GM12878 (cell line): Measurements from ENCODE around the gene ZNF3. TPM values are rescaled to one million over a fixed set of nuclear protein-coding genes. Genes with fewer than 3 reads are reported as not detected.

Source experiments
- ASH2L ChIP-seq: fragments of 300-600, 200-600 bp; sonication (generic); IDR thresholded peaks from 2 replicates; pipeline ENCODE4 v1.6.1; 2017; ENCODE audit warnings: low read depth, mild to moderate bottlenecking, borderline replicate concordance
- BCL11A ChIP-seq: IDR thresholded peaks from 2 replicates; pipeline ENCODE4 v1.6.1; 2011; ENCODE audit warnings: low read depth, low read length
- CBX3 ChIP-seq: fragments of 200-600 bp; sonication (generic); IDR thresholded peaks from 2 replicates; pipeline ENCODE4 v1.6.1; 2016; ENCODE audit warnings: low read depth, borderline replicate concordance
- CHD1 ChIP-seq: IDR thresholded peaks from 2 replicates; pipeline ENCODE4 v1.6.1; 2012; ENCODE audit warnings: low read depth, low read length, improper control_type of control experiment
- FOXK2 ChIP-seq: fragments of 450-650 bp; IDR thresholded peaks from 2 replicates; pipeline ENCODE4 v1.6.1; 2017; ENCODE audit warnings: mild to moderate bottlenecking, moderate library complexity
- FOXM1 ChIP-seq: IDR thresholded peaks from 2 replicates; pipeline ENCODE4 v1.6.1; 2012; ENCODE audit warnings: low read depth, mild to moderate bottlenecking, inconsistent platforms, low read length, moderate library complexity
- HDAC2 ChIP-seq: fragments of 200-600 bp; sonication (generic); IDR thresholded peaks from 2 replicates; pipeline ENCODE4 v1.6.1; 2017
- KDM1A ChIP-seq: fragments of 200-600 bp; sonication (generic); IDR thresholded peaks from 2 replicates; pipeline ENCODE4 v1.6.1; 2016; ENCODE audit warnings: borderline replicate concordance
- KLF5 ChIP-seq: fragments of 450-650 bp; IDR thresholded peaks from 2 replicates; pipeline ENCODE4 v1.6.1; 2014; ENCODE audit warnings: mild to moderate bottlenecking; ENCODE audit not compliant: partially characterized antibody
- MTA2 ChIP-seq: fragments of 450-650 bp; IDR thresholded peaks from 2 replicates; pipeline ENCODE4 v1.6.1; 2016; ENCODE audit warnings: low read depth, mild to moderate bottlenecking, moderate library complexity
- MYB ChIP-seq: fragments of 150-350 bp; IDR thresholded peaks from 2 replicates; pipeline ENCODE4 v1.6.1; 2014; ENCODE audit warnings: mild to moderate bottlenecking, low read depth, low read length, borderline replicate concordance
- MYC ChIP-seq: IDR thresholded peaks from 2 replicates; pipeline ENCODE4 v1.6.1; 2011; ENCODE audit warnings: mild to moderate bottlenecking, low read length, moderate library complexity, inconsistent platforms; ENCODE audit not compliant: insufficient read depth, insufficient replicate concordance, insufficient read length, severe bottlenecking
- RELA ChIP-seq: fragments of 450-650 bp; IDR thresholded peaks from 2 replicates; pipeline ENCODE4 v1.8.0; 2014; ENCODE audit warnings: borderline replicate concordance; ENCODE audit not compliant: partially characterized antibody
- SMARCA5 ChIP-seq: fragments of 450-650 bp; IDR thresholded peaks from 2 replicates; pipeline ENCODE4 v1.6.1; 2017; ENCODE audit warnings: mild to moderate bottlenecking
- TARDBP ChIP-seq: IDR thresholded peaks from 2 replicates; pipeline ENCODE4 v1.6.1; 2016; ENCODE audit warnings: borderline replicate concordance
- ZZZ3 ChIP-seq: IDR thresholded peaks from 2 replicates; pipeline ENCODE4 v1.6.1; 2011; ENCODE audit warnings: low read depth; ENCODE audit not compliant: control insufficient read depth, insufficient read length
- polyA plus RNA-seq, 11 experiments: library from polyadenylated mRNA; depleted of rRNA in 4 of 11; unstranded in 6 of 11; stranded (reverse) in 5 of 11; fragments of >200 nt; fragmentation: Nextera tagmentation in 4 of 11; fragmentation: Illumina TruSeq in 1 of 11; extraction: Ambion mirVana in 4 of 11; extraction: Trizol in 1 of 11; gene quantifications; 1 replicate in 1 of 11; 2 replicates in 10 of 11; pipeline versions ENCODE4 v1.2.1 to v1.2.3, GENCODE V29; 2011 to 2016; ENCODE audit warnings: inconsistent platforms in 2 of 11, missing spikeins in 2 of 11, low read depth in 1 of 11
- total RNA-seq, 4 experiments: library from RNA; depleted of rRNA in 3 of 4; stranded (reverse); fragments of >200 nt in 3 of 4; fragmentation: Illumina TruSeq in 1 of 4; extraction: Trizol in 1 of 4; gene quantifications; 2 replicates each; pipeline versions ENCODE4 v1.2.1 to v1.2.3, GENCODE V29; 2013 to 2021
- TF ChIP-seq, protein P1 (sequence below): fragments of 450-650 bp; IDR thresholded peaks from 2 replicates; pipeline ENCODE4 v1.6.1; 2018; ENCODE audit warnings: mild to moderate bottlenecking, low read depth, moderate library complexity; ENCODE audit not compliant: partially characterized antibody
- TF ChIP-seq, protein P2 (sequence below): IDR thresholded peaks from 2 replicates; pipeline ENCODE4 v1.6.1; 2011; ENCODE audit warnings: mild to moderate bottlenecking, low read depth, low read length, moderate library complexity; ENCODE audit not compliant: insufficient replicate concordance
- TF ChIP-seq, protein P3 (sequence below): fragments of 150-350 bp; IDR thresholded peaks from 2 replicates; pipeline ENCODE4 v1.6.1; 2016; ENCODE audit warnings: low read depth, low read length
- TF ChIP-seq, protein P4 (sequence below): IDR thresholded peaks from 2 replicates; pipeline ENCODE4 v1.6.1; 2011; ENCODE audit warnings: low read depth, low read length, improper control_type of control experiment, borderline replicate concordance
- TF ChIP-seq, protein P5 (sequence below): fragments of 450-650 bp; IDR thresholded peaks from 2 replicates; pipeline ENCODE4 v1.6.1; 2014; ENCODE audit warnings: mild to moderate bottlenecking

ZNF3 gene
- total and polyA plus RNA-seq, 10 of the 15 experiments (the other 5 are each of a cell fraction or from before 2014, with no cell fraction given), result 17.2 to 37.4 (median 29.4) TPM

DNA sequence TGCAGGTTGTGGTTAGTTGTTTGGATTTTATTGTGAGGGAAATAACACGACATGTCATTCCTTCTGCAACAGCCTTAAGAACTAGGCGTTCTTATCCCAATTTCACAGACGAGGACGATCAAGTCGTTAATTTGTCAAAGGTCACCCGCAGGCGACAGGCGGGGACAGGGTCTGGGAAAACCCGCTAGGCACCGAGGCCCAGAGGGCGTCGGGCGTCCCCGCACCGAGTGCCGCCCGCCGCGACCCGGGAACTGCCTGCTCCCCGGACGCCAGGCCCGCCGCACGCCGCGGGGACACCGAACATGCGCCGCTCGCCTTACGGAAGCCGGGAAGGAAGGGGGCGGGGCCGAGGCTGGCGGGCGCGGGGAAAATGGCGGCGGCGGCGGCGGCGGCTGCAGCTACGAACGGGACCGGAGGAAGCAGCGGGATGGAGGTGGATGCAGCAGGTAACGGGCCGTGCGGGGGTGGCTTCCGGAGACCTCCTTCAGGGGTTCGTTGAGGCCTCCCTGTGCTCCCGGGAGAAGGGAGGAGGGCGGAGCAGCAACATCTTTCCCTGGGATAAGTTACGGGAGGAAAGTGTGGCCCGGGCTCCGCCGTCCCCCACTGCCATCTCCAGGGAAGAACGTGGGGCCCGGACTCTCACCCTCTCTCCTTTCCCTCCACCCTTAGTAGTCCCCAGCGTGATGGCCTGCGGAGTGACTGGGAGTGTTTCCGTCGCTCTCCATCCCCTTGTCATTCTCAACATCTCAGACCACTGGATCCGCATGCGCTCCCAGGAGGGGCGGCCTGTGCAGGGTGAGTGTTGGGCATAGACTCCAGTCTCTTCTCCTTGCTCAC, 7.3 kb upstream of the ZNF3 start, which contains the start of gene COPS6 (continued):
- TF ChIP-seq, protein P1, sequence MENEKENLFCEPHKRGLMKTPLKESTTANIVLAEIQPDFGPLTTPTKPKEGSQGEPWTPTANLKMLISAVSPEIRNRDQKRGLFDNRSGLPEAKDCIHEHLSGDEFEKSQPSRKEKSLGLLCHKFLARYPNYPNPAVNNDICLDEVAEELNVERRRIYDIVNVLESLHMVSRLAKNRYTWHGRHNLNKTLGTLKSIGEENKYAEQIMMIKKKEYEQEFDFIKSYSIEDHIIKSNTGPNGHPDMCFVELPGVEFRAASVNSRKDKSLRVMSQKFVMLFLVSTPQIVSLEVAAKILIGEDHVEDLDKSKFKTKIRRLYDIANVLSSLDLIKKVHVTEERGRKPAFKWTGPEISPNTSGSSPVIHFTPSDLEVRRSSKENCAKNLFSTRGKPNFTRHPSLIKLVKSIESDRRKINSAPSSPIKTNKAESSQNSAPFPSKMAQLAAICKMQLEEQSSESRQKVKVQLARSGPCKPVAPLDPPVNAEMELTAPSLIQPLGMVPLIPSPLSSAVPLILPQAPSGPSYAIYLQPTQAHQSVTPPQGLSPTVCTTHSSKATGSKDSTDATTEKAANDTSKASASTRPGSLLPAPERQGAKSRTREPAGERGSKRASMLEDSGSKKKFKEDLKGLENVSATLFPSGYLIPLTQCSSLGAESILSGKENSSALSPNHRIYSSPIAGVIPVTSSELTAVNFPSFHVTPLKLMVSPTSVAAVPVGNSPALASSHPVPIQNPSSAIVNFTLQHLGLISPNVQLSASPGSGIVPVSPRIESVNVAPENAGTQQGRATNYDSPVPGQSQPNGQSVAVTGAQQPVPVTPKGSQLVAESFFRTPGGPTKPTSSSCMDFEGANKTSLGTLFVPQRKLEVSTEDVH, result no peak
- peak; percentile 67 for TF ChIP-seq KLF5
- TF ChIP-seq SMARCA5, result peak; percentile 72; the same call in 1 of the 2 replicates
- TF ChIP-seq FOXK2, result no peak
- TF ChIP-seq, protein P2, sequence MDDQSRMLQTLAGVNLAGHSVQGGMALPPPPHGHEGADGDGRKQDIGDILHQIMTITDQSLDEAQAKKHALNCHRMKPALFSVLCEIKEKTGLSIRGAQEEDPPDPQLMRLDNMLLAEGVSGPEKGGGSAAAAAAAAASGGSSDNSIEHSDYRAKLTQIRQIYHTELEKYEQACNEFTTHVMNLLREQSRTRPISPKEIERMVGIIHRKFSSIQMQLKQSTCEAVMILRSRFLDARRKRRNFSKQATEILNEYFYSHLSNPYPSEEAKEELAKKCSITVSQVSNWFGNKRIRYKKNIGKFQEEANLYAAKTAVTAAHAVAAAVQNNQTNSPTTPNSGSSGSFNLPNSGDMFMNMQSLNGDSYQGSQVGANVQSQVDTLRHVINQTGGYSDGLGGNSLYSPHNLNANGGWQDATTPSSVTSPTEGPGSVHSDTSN, result no peak
- no peak for TF ChIP-seq CBX3
- no peak for TF ChIP-seq MYC
- TF ChIP-seq, protein P3, sequence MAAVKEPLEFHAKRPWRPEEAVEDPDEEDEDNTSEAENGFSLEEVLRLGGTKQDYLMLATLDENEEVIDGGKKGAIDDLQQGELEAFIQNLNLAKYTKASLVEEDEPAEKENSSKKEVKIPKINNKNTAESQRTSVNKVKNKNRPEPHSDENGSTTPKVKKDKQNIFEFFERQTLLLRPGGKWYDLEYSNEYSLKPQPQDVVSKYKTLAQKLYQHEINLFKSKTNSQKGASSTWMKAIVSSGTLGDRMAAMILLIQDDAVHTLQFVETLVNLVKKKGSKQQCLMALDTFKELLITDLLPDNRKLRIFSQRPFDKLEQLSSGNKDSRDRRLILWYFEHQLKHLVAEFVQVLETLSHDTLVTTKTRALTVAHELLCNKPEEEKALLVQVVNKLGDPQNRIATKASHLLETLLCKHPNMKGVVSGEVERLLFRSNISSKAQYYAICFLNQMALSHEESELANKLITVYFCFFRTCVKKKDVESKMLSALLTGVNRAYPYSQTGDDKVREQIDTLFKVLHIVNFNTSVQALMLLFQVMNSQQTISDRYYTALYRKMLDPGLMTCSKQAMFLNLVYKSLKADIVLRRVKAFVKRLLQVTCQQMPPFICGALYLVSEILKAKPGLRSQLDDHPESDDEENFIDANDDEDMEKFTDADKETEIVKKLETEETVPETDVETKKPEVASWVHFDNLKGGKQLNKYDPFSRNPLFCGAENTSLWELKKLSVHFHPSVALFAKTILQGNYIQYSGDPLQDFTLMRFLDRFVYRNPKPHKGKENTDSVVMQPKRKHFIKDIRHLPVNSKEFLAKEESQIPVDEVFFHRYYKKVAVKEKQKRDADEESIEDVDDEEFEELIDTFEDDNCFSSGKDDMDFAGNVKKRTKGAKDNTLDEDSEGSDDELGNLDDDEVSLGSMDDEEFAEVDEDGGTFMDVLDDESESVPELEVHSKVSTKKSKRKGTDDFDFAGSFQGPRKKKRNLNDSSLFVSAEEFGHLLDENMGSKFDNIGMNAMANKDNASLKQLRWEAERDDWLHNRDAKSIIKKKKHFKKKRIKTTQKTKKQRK, result no peak
- 0 out of 2 replicates have a peak, but pooled peaks have one; percentile 49 for TF ChIP-seq HDAC2
- TF ChIP-seq CHD1, result no peak
- no peak for TF ChIP-seq KDM1A
- no peak for TF ChIP-seq ASH2L
- no peak for TF ChIP-seq RELA
- no peak for TF ChIP-seq MYB
- TF ChIP-seq, protein P4, sequence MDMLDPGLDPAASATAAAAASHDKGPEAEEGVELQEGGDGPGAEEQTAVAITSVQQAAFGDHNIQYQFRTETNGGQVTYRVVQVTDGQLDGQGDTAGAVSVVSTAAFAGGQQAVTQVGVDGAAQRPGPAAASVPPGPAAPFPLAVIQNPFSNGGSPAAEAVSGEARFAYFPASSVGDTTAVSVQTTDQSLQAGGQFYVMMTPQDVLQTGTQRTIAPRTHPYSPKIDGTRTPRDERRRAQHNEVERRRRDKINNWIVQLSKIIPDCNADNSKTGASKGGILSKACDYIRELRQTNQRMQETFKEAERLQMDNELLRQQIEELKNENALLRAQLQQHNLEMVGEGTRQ, result no peak
- TF ChIP-seq TARDBP, result peak; percentile 46; the same call in 1 of the 2 replicates
- no peak for TF ChIP-seq BCL11A
- TF ChIP-seq MTA2, result no peak
- TF ChIP-seq, protein P5, sequence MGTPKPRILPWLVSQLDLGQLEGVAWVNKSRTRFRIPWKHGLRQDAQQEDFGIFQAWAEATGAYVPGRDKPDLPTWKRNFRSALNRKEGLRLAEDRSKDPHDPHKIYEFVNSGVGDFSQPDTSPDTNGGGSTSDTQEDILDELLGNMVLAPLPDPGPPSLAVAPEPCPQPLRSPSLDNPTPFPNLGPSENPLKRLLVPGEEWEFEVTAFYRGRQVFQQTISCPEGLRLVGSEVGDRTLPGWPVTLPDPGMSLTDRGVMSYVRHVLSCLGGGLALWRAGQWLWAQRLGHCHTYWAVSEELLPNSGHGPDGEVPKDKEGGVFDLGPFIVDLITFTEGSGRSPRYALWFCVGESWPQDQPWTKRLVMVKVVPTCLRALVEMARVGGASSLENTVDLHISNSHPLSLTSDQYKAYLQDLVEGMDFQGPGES, result no peak
- no peak for TF ChIP-seq ZZZ3
- no peak for TF ChIP-seq FOXM1
